ENCODE measurements around the gene SBF2. TPM values are rescaled to one million over a fixed set of nuclear protein-coding genes. Genes with fewer than 3 reads are reported as not detected.

SBF2 gene
- total and polyA plus RNA-seq, 9 of the 15 experiments (the other 6 are each of a cell fraction or from before 2014, with no cell fraction given), result 0.80 to 9.5 (median 5.0) TPM

GRCh38 chr11:9774591-9775397 is 519.2 kb downstream of the SBF2 start:
- no peaks in the 10 kb centered on the region for H3K36me3 ChIP-seq (ENCODE audit: control insufficient read depth, insufficient read depth, low read length)
- ChIA-PET CTCF (ENCODE audit: low intra/inter-chr PET ratio) (no interaction called here), POLR2A (interaction anchor here (1.3 kb wide), 1 partner anchor 10 kb away, joined by 3 read pairs; no protein-coding TSS in a partner anchor)
- H3K27me3 ChIP-seq (ENCODE audit: control insufficient read depth in 2 of 2, insufficient read depth in 2 of 2, low read length in 2 of 2), result peaks cover 0 to under 1% of the 10 kb centered on the region in 2 experiments; a peak in 2 of 5 replicates
- 11% methylated on average over 6 of the region's 6 CpGs for WGBS (ENCODE audit: insufficient coverage, low coverage, missing lambda C conversion rate)
- ATAC-seq (no peak), DNase-seq (ENCODE audit: extremely low read depth in 1 of 4, low spot score in 3 of 4) (no peak), FAIRE-seq (no peak)
- H3K9ac ChIP-seq (ENCODE audit: insufficient read depth in 1 of 2, low read depth in 2 of 2, low read length in 2 of 2), result no peak overlapping the region
- no TSS peak for BruUV-seq (replicated peaks)
- H3K27ac ChIP-seq (ENCODE audit: extremely low read depth, low read depth, low read length), result no peak overlapping the region
- no peaks in the 10 kb centered on the region for H3K79me2 ChIP-seq (ENCODE audit: control insufficient read depth, insufficient read depth, low read length)
- in situ Hi-C loops (cut with MboI) (no loop called here), intact Hi-C loops (cut with micrococcal nuclease) (no loop called here)
- no peaks in the 10 kb centered on the region for H3K9me1 ChIP-seq (ENCODE audit: control insufficient read depth, insufficient read depth, low read length)
- no peak for TF ChIP-seq BRD9 (IDR thresholded peaks at IDR 0.05; ENCODE audit: low read depth, partially characterized antibody)
- TF ChIP-seq KDM1A (IDR thresholded peaks at IDR 0.05), result peak; percentile 51 to 67; a peak in 3 of 4 replicates
- TF ChIP-seq JUND (IDR thresholded peaks at IDR 0.05; ENCODE audit: borderline replicate concordance, low read depth, low read length), result no peak
- TF ChIP-seq JUND (tag; IDR thresholded peaks at IDR 0.05; ENCODE audit: borderline replicate concordance, low read depth, low read length), result no peak
- TF ChIP-seq AFF1 (IDR thresholded peaks at IDR 0.05; ENCODE audit: low read depth in 1 of 2, partially characterized antibody in 2 of 2), result no peak
- no peak for TF ChIP-seq TAF1 (IDR thresholded peaks at IDR 0.05; ENCODE audit: control insufficient read depth, extremely low read depth, insufficient read depth, low read length, severe bottlenecking)
- TF ChIP-seq, protein P1, sequence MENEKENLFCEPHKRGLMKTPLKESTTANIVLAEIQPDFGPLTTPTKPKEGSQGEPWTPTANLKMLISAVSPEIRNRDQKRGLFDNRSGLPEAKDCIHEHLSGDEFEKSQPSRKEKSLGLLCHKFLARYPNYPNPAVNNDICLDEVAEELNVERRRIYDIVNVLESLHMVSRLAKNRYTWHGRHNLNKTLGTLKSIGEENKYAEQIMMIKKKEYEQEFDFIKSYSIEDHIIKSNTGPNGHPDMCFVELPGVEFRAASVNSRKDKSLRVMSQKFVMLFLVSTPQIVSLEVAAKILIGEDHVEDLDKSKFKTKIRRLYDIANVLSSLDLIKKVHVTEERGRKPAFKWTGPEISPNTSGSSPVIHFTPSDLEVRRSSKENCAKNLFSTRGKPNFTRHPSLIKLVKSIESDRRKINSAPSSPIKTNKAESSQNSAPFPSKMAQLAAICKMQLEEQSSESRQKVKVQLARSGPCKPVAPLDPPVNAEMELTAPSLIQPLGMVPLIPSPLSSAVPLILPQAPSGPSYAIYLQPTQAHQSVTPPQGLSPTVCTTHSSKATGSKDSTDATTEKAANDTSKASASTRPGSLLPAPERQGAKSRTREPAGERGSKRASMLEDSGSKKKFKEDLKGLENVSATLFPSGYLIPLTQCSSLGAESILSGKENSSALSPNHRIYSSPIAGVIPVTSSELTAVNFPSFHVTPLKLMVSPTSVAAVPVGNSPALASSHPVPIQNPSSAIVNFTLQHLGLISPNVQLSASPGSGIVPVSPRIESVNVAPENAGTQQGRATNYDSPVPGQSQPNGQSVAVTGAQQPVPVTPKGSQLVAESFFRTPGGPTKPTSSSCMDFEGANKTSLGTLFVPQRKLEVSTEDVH (IDR thresholded peaks at IDR 0.05; ENCODE audit: low read depth, partially characterized antibody), result no peak
- H3K4me2 ChIP-seq (ENCODE audit: insufficient read depth, low read length), result no peak overlapping the region
- H3K9me3 ChIP-seq (replicated peaks; ENCODE audit: control insufficient read depth, insufficient read depth, low read depth, low read length), result no peaks in the 10 kb centered on the region
- no peak overlapping the region for H2AFZ ChIP-seq (ENCODE audit: low read depth, low read length)
- no peaks in the 10 kb centered on the region for H3K4me1 ChIP-seq (replicated peaks in 1 of 2; ENCODE audit: control insufficient read depth in 2 of 2, insufficient read depth in 2 of 2, low read length in 2 of 2)
- H3K4me3 ChIP-seq, result no peak overlapping the region
- no peaks in the 10 kb centered on the region; the same call in 1 of the 2 replicates for H4K20me1 ChIP-seq (replicated peaks; ENCODE audit: control insufficient read depth, insufficient read depth, low read length)
